Mesothelial cell of epicardium (in vitro differentiated cells): ENCODE data around the gene MEGF8. TPM values are rescaled to one million over a fixed set of nuclear protein-coding genes. Genes with fewer than 3 reads are reported as not detected.

Source experiments
- DNase-seq, 2 experiments: peaks; one replicate each; pipeline ENCODE4 v3.0.0; 2021; ENCODE audit warnings: low spot score in 2 of 2; ENCODE audit not compliant: unreplicated experiment in 2 of 2
- H3K27ac Mint-ChIP-seq: 2 replicates; pipeline ENCODE4 v1.8.0; 2021; ENCODE audit warnings: mixed read lengths
- H3K27me3 Mint-ChIP-seq: 2 replicates; pipeline ENCODE4 v1.8.0; 2021; ENCODE audit warnings: low read depth, mixed read lengths
- H3K36me3 Mint-ChIP-seq: 2 replicates; pipeline ENCODE4 v1.8.0; 2021; ENCODE audit warnings: mixed read lengths
- H3K4me1 Mint-ChIP-seq: 2 replicates; pipeline ENCODE4 v1.8.0; 2021; ENCODE audit warnings: mixed read lengths
- H3K4me3 Mint-ChIP-seq: 2 replicates; pipeline ENCODE4 v1.8.0; 2021; ENCODE audit warnings: mild to moderate bottlenecking, moderate library complexity, mixed read lengths
- H3K9me3 Mint-ChIP-seq: 2 replicates; pipeline ENCODE4 v1.8.0; 2021; ENCODE audit warnings: mixed read lengths
- total RNA-seq: library from RNA; stranded (reverse); gene quantifications from 3 replicates; pipeline ENCODE4 v1.2.1, GENCODE V29; 2021
- TF ChIP-seq, protein P1 (sequence below): fragments of 200-600 bp; sonication (generic); IDR thresholded peaks from one replicate; pipeline ENCODE4 v1.5.0; 2021; ENCODE audit warnings: antibody characterized with exemption; ENCODE audit not compliant: unreplicated experiment

The MEGF8 gene
- total RNA-seq, 1 donor from 2014 or later: 58.9 TPM

DNA sequence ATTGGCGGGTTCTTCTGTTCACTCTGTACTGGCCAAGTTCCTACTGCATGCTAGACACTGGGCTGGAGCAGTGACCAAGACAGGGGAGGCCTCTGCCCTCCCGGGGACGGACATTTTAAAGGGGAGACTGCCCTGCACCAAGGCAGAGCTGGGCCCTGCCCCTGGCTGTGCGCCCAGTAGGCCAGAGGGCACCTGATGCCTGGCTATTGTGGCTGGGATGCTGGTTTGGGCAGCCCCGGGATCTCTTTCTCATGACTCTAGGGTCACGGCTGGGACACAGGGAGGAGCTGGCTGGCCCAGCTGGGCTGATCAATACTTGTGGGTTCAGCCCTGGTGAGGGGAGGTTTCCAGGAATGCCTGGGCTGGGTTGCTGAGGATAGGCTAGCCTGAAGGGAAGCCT is 84.0 kb downstream of the MEGF8 start:
- DNase-seq: no peak
- H3K27me3 Mint-ChIP-seq: no peaks in the 10 kb centered on the region
- peaks cover 5% of the 10 kb centered on the region for H3K4me1 Mint-ChIP-seq
- TF ChIP-seq, protein P1, sequence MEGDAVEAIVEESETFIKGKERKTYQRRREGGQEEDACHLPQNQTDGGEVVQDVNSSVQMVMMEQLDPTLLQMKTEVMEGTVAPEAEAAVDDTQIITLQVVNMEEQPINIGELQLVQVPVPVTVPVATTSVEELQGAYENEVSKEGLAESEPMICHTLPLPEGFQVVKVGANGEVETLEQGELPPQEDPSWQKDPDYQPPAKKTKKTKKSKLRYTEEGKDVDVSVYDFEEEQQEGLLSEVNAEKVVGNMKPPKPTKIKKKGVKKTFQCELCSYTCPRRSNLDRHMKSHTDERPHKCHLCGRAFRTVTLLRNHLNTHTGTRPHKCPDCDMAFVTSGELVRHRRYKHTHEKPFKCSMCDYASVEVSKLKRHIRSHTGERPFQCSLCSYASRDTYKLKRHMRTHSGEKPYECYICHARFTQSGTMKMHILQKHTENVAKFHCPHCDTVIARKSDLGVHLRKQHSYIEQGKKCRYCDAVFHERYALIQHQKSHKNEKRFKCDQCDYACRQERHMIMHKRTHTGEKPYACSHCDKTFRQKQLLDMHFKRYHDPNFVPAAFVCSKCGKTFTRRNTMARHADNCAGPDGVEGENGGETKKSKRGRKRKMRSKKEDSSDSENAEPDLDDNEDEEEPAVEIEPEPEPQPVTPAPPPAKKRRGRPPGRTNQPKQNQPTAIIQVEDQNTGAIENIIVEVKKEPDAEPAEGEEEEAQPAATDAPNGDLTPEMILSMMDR: no peak
- H3K36me3 Mint-ChIP-seq: peaks cover 6% of the 10 kb centered on the region
- no peak overlapping the region for H3K27ac Mint-ChIP-seq
- H3K4me3 Mint-ChIP-seq: no peak overlapping the region
- no peaks in the 10 kb centered on the region for H3K9me3 Mint-ChIP-seq

DNA sequence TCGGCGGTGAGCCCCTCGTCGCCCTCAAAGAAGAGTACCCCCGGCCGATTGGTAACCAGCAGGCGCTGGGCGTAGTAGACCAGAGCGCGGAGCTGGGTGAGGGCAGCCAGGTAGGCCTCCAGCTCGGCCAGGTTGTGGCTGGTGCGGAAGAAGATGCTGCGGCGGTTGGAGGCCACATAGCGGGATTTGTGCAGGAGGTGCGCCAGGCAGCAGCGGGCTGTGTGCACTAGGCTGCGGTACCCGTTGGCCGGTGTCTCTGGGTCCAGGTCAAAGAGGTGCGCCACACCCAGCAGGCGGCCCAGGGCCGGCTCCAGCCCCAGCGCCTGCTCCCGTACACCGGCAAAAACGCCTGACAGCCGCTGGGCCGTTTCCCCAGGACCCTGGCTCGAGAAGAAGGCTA is 84.9 kb downstream of the MEGF8 start:
- no peak for DNase-seq
- peaks cover 6% of the 10 kb centered on the region for H3K36me3 Mint-ChIP-seq
- peaks cover 5% of the 10 kb centered on the region for H3K4me1 Mint-ChIP-seq
- H3K9me3 Mint-ChIP-seq: no peaks in the 10 kb centered on the region
- H3K27me3 Mint-ChIP-seq: no peaks in the 10 kb centered on the region
- no peak overlapping the region for H3K27ac Mint-ChIP-seq
- TF ChIP-seq, protein P1: no peak
- no peak overlapping the region for H3K4me3 Mint-ChIP-seq

DNA sequence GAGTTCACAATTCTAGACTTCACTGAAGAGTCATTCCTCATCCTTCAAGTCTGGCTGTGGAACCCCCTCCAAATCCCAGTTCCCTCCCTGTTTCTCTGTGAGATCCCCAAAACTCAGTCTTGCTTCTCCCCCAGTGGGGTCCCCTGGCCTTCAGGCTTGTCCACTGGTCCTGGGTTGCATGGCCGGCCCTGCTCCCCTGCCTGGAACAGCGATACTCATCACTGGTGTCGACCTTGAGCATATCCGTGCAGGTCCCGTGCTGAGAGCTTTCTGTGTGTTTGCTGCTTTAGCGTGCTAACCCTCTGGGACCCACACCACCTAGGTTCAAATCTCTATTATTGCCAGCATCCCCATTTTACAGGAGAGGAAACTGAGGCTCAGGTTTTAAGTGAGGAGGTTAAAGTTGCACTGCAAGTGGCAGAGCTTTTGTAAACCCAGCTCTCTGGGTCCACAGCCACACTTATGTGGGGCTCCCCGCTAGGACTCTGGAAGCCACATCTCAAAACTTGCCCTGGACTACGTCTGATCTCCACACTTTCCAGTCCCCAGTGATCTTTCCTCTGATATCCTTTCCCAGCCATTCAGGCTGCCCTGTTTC is 86.2 kb downstream of the MEGF8 start:
- Mint-ChIP-seq H3K27me3 (no peaks in the 10 kb centered on the region), H3K9me3 (no peaks in the 10 kb centered on the region), H3K36me3 (peaks cover 6% of the 10 kb centered on the region), H3K4me3 (no peak overlapping the region), H3K27ac (no peak overlapping the region), H3K4me1 (peaks cover 5% of the 10 kb centered on the region)
- no peak for DNase-seq
- TF ChIP-seq, protein P1: no peak

DNA sequence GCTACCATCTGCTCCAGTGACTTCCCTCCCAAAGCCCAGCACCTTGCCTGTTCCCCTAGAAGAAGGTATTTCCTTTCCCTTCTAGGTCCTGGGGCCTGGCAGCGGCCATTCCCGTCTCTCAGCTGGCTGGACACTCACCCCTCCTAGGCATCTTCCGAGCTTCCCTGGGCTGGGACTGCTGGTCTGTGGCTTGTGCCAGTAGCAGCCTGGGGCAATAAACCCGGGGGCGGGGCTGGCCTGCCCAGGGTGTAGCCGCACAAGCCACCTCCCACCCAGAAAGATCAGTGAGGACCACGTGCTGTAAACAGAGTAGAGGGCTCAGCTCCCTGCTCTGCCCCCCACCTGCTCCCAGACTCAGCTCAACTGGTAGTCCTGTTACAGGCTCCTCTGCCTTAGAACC is 86.8 kb downstream of the MEGF8 start:
- Mint-ChIP-seq H3K4me1 (peaks cover 5% of the 10 kb centered on the region), H3K27me3 (no peaks in the 10 kb centered on the region), H3K4me3 (no peak overlapping the region), H3K36me3 (peaks cover 6% of the 10 kb centered on the region), H3K9me3 (no peaks in the 10 kb centered on the region), H3K27ac (no peak overlapping the region)
- TF ChIP-seq, protein P1: no peak
- no peak for DNase-seq

DNA sequence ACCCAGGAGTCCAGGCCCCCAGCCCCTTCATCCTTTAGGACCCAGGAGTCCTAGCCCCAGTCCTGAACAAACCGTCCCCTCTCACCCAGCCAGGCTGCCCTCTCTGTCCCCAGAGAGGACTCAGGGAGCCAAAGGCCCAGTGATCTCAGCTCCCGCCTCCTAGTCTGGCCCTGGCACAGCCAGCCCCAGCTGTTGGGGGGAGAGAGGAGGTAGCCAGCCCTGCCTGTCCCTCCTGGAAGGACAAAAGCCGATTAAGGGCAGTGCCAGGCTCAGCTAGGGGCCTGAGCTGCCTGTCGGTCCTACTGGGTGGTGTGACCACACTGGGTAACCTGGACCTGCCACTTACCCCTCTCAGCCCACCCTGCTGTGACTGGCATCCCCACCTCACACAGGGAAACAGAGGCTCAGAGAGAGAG is 87.2 kb downstream of the MEGF8 start:
- no peaks in the 10 kb centered on the region for H3K9me3 Mint-ChIP-seq
- no peaks in the 10 kb centered on the region for H3K27me3 Mint-ChIP-seq
- TF ChIP-seq, protein P1: no peak
- no peak for DNase-seq
- peaks cover 5% of the 10 kb centered on the region for H3K4me1 Mint-ChIP-seq
- no peak overlapping the region for H3K27ac Mint-ChIP-seq
- no peak overlapping the region for H3K4me3 Mint-ChIP-seq
- H3K36me3 Mint-ChIP-seq: peaks cover 6% of the 10 kb centered on the region

DNA sequence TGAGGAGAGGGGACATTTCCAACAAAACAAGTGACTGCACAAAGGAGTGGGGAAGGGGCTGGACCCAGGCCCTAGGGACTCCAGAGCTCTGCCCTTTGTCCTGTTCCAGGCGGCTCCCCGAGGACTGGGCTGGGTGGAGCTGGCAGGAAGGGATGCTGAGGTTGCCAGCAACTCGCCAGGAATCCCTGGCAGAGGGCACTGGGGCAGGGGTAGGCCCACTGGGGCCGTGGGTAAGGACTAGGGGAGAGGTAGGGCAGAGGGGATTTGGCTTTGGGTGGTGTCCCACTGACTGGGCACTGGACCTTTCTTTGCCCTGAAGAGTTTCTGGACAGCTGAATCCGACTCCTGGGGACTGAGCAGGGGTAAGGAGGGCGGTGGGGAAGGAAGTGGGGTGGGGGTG is 93.9 kb downstream of the MEGF8 start:
- Mint-ChIP-seq H3K27me3 (no peaks in the 10 kb centered on the region), H3K4me1 (peaks cover 22% of the 10 kb centered on the region), H3K4me3 (no peak overlapping the region), H3K9me3 (no peaks in the 10 kb centered on the region), H3K27ac (no peak overlapping the region), H3K36me3 (no peaks in the 10 kb centered on the region)
- TF ChIP-seq, protein P1: no peak
- DNase-seq: no peak
